Trophoblast cell (in vitro differentiated cells and primary cell): ENCODE measurements around the gene SCRN3.
"Not testable (repeated sequence)": the region's sequence is repeated elsewhere in the genome, so short reads cannot be mapped to it uniquely, and the experiment has no call there.

Experiments
- DNase-seq, 2 donors: peaks; one replicate each; pipeline ENCODE4 v3.0.0-alpha.2; 2016
- H2AFZ ChIP-seq: 2 replicates; pipeline ENCODE4 v1.6.1; 2013; ENCODE audit warnings: low read length, moderate library complexity, mild to moderate bottlenecking; ENCODE audit not compliant: insufficient read depth, poor library complexity
- H2AK5ac ChIP-seq: 2 replicates; pipeline ENCODE4 v1.6.1; 2013; ENCODE audit warnings: mild to moderate bottlenecking, low read length
- H2BK120ac ChIP-seq: 2 replicates; pipeline ENCODE4 v1.6.1; 2013; ENCODE audit warnings: low read length, mild to moderate bottlenecking, moderate library complexity; ENCODE audit not compliant: insufficient read depth, poor library complexity
- H2BK12ac ChIP-seq: 2 replicates; pipeline ENCODE4 v1.6.1; 2013; ENCODE audit warnings: mild to moderate bottlenecking, low read length, moderate library complexity
- H2BK5ac ChIP-seq: 2 replicates; pipeline ENCODE4 v1.6.1; 2013; ENCODE audit warnings: low read length, low read depth, moderate library complexity, mild to moderate bottlenecking; ENCODE audit not compliant: poor library complexity
- H3K14ac ChIP-seq: 2 replicates; pipeline ENCODE4 v1.6.1; 2013; ENCODE audit warnings: mild to moderate bottlenecking, low read length
- H3K18ac ChIP-seq: 2 replicates; pipeline ENCODE4 v1.6.1; 2013; ENCODE audit warnings: mild to moderate bottlenecking, low read length
- H3K23ac ChIP-seq: 2 replicates; pipeline ENCODE4 v1.6.1; 2013; ENCODE audit warnings: low read length
- H3K27ac ChIP-seq: 2 replicates; pipeline ENCODE4 v1.5.1; 2013; ENCODE audit warnings: low read depth, mild to moderate bottlenecking, inconsistent platforms, low read length, moderate library complexity
- H3K27me3 ChIP-seq: 2 replicates; pipeline ENCODE4 v1.6.1; 2013; ENCODE audit warnings: inconsistent platforms, mild to moderate bottlenecking, low read length, moderate library complexity; ENCODE audit not compliant: insufficient read depth
- H3K36me3 ChIP-seq, 2 experiments: 1 replicate in 1 of 2; 2 replicates in 1 of 2; pipeline ENCODE4 v1.6.1; 2013; ENCODE audit warnings: low read length in 2 of 2, mild to moderate bottlenecking in 2 of 2, moderate library complexity in 1 of 2; ENCODE audit not compliant: insufficient read depth in 2 of 2, control insufficient read depth in 1 of 2
- H3K4ac ChIP-seq: 2 replicates; pipeline ENCODE4 v1.6.1; 2013; ENCODE audit warnings: low read depth, mild to moderate bottlenecking, low read length, moderate library complexity
- H3K4me1 ChIP-seq, 2 experiments: 1 replicate in 1 of 2; 2 replicates in 1 of 2; pipeline ENCODE4 v1.6.1; 2013; ENCODE audit warnings: low read length in 2 of 2, mild to moderate bottlenecking in 2 of 2, moderate library complexity in 1 of 2; ENCODE audit not compliant: insufficient read depth in 2 of 2, control insufficient read depth in 1 of 2
- H3K4me2 ChIP-seq: 2 replicates; pipeline ENCODE4 v1.6.1; 2013; ENCODE audit warnings: inconsistent platforms, mild to moderate bottlenecking, low read length, moderate library complexity
- H3K4me3 ChIP-seq: 2 replicates; pipeline ENCODE4 v1.5.1; 2013; ENCODE audit warnings: mild to moderate bottlenecking, low read depth, low read length, inconsistent platforms
- H3K79me1 ChIP-seq: one replicate; pipeline ENCODE4 v1.6.1; 2013; ENCODE audit warnings: low read length
- H3K79me2 ChIP-seq: 2 replicates; pipeline ENCODE4 v1.6.1; 2013; ENCODE audit warnings: low read length, mild to moderate bottlenecking; ENCODE audit not compliant: control insufficient read depth, insufficient read depth, poor library complexity
- H3K9ac ChIP-seq: 2 replicates; pipeline ENCODE4 v1.6.1; 2013; ENCODE audit warnings: mild to moderate bottlenecking, low read length
- H3K9me3 ChIP-seq: 2 replicates; pipeline ENCODE4 v1.6.1; 2013; ENCODE audit warnings: low read depth, mild to moderate bottlenecking, control low read depth, inconsistent platforms, low read length; ENCODE audit not compliant: insufficient read depth
- H4K12ac ChIP-seq: 2 replicates; pipeline ENCODE4 v1.6.1; 2013; ENCODE audit warnings: low read depth, mild to moderate bottlenecking, low read length, moderate library complexity
- H4K8ac ChIP-seq: 2 replicates; pipeline ENCODE4 v1.6.1; 2013; ENCODE audit warnings: low read depth, mild to moderate bottlenecking, low read length, moderate library complexity
- H4K91ac ChIP-seq: one replicate; pipeline ENCODE4 v1.6.1; 2013; ENCODE audit warnings: low read depth, mild to moderate bottlenecking, low read length, moderate library complexity
- WGBS: extraction: QIAGEN DNeasy Blood & Tissue Kit; methylation state at CpG from one replicate; pipeline ENCODE4 v1.1.7; 2013; ENCODE audit warnings: missing lambda C conversion rate; ENCODE audit not compliant: insufficient read length, insufficient coverage; ENCODE audit errors: extremely low coverage; 5-methylcytosine and 5-hydroxymethylcytosine counted together

The SCRN3 gene

GRCh38 chr2:174356347-174356746, 39.2 kb upstream of the SCRN3 start:
- H4K12ac ChIP-seq = no peak overlapping the region
- no peak overlapping the region for H4K8ac ChIP-seq
- H2BK12ac ChIP-seq = no peak overlapping the region
- H3K4me1 ChIP-seq = no peaks in the 10 kb centered on the region
- H2AFZ ChIP-seq = no peak overlapping the region
- no peak for DNase-seq
- H3K79me1 ChIP-seq = no peaks in the 10 kb centered on the region
- no peak overlapping the region for H3K23ac ChIP-seq
- no peak overlapping the region for H3K18ac ChIP-seq
- no peak overlapping the region for H4K91ac ChIP-seq
- no peak overlapping the region for H3K4me2 ChIP-seq
- H3K9me3 ChIP-seq = no peaks in the 10 kb centered on the region
- H3K36me3 ChIP-seq = peaks cover 0 to 2% of the 10 kb centered on the region in 2 experiments
- H3K14ac ChIP-seq = no peak overlapping the region
- H3K27ac ChIP-seq = no peak overlapping the region
- H3K4ac ChIP-seq = no peak overlapping the region
- H3K27me3 ChIP-seq = no peaks in the 10 kb centered on the region
- H3K4me3 ChIP-seq = no peak overlapping the region
- H3K9ac ChIP-seq = no peak overlapping the region
- H2AK5ac ChIP-seq = no peak overlapping the region
- no peak overlapping the region for H2BK120ac ChIP-seq
- WGBS = no CpG with 5 or more reads among the region's 2 CpGs
- H3K79me2 ChIP-seq = no peaks in the 10 kb centered on the region
- H2BK5ac ChIP-seq = no peak overlapping the region

- not testable (repeated sequence) for H3K36me3 ChIP-seq, H3K23ac ChIP-seq, H3K18ac ChIP-seq, H3K27me3 ChIP-seq, H3K79me2 ChIP-seq, H4K8ac ChIP-seq, H2BK5ac ChIP-seq, H2AFZ ChIP-seq, H3K4ac ChIP-seq, H2BK12ac ChIP-seq, H4K12ac ChIP-seq, H3K4me3 ChIP-seq, H3K9ac ChIP-seq, H4K91ac ChIP-seq, H3K14ac ChIP-seq, H3K4me2 ChIP-seq, H3K27ac ChIP-seq, H3K9me3 ChIP-seq, H3K79me1 ChIP-seq, H3K4me1 ChIP-seq, DNase-seq, H2AK5ac ChIP-seq, H2BK120ac ChIP-seq
- no CpG with 5 or more reads among the region's 4 CpGs for WGBS
Measured at GRCh38 chr2:174359663-174360062, 35.9 kb upstream of the SCRN3 start.

GRCh38 chr2:174362949-174363348, 32.6 kb upstream of the SCRN3 start:
- WGBS = no CpG with 5 or more reads among the region's 1 CpG
- DNase-seq = no peak
- Histone ChIP-seq H4K12ac (no peak overlapping the region), H3K79me2 (no peaks in the 10 kb centered on the region), H3K4me2 (no peak overlapping the region), H3K27ac (no peak overlapping the region), H3K4ac (no peak overlapping the region), H3K79me1 (no peaks in the 10 kb centered on the region), H4K91ac (no peak overlapping the region), H3K18ac (no peak overlapping the region), H2BK120ac (no peak overlapping the region), H3K4me1 (no peaks in the 10 kb centered on the region), H3K23ac (no peak overlapping the region), H3K27me3 (no peaks in the 10 kb centered on the region), H2BK12ac (no peak overlapping the region), H3K36me3 (peaks cover 10 to 12% of the 10 kb centered on the region in 2 experiments), H3K9ac (no peak overlapping the region), H2BK5ac (no peak overlapping the region), H4K8ac (no peak overlapping the region), H2AFZ (no peak overlapping the region), H2AK5ac (no peak overlapping the region), H3K4me3 (no peak overlapping the region), H3K9me3 (peaks cover 8% of the 10 kb centered on the region), H3K14ac (no peak overlapping the region)

- not testable (repeated sequence) for H2BK5ac ChIP-seq, H2BK12ac ChIP-seq, H3K27me3 ChIP-seq, H2BK120ac ChIP-seq, H3K9ac ChIP-seq, H4K12ac ChIP-seq, H3K79me2 ChIP-seq, H2AFZ ChIP-seq, H3K27ac ChIP-seq, H3K4ac ChIP-seq, H3K4me1 ChIP-seq, H3K9me3 ChIP-seq, H3K23ac ChIP-seq, H3K79me1 ChIP-seq, H3K4me3 ChIP-seq, H3K14ac ChIP-seq, H3K18ac ChIP-seq, H4K91ac ChIP-seq, H4K8ac ChIP-seq, DNase-seq, H3K4me2 ChIP-seq, H2AK5ac ChIP-seq
- H3K36me3 ChIP-seq = peaks cover 10 to 12% of the 10 kb centered on the region in 2 experiments
- no CpG with 5 or more reads among the region's 6 CpGs for WGBS
Measured at GRCh38 chr2:174363492-174364225, 31.9 kb upstream of the SCRN3 start.
